ENCODE measurements around the gene LRRC66. TPM values are rescaled to one million over a fixed set of nuclear protein-coding genes. Genes with fewer than 3 reads are reported as not detected.

Gene LRRC66
- polyA plus RNA-seq, 6 donors from 2014 or later, result 0.24 TPM; not detected in 5

GRCh38 chr4:52005604-52006273 is 14.4 kb downstream of the LRRC66 start:
- peaks cover 0 to 2% (median 0%) of the 10 kb centered on the region in 7 donors for H3K9me3 Mint-ChIP-seq
- ATAC-seq (ENCODE audit: low read depth in 2 of 2) (no peak), DNase-seq (no peak)
- no peaks in the 10 kb centered on the region for H3K36me3 Mint-ChIP-seq
- no peaks in the 10 kb centered on the region for H3K4me1 Mint-ChIP-seq
- H3K27me3 Mint-ChIP-seq, result no peaks in the 10 kb centered on the region
- H3K27ac Mint-ChIP-seq, result no peak overlapping the region
- no peak overlapping the region for H3K4me3 Mint-ChIP-seq

GRCh38 chr4:52004414-52004813 is 15.7 kb downstream of the LRRC66 start:
- Mint-ChIP-seq H3K27ac (no peak overlapping the region), H3K36me3 (no peaks in the 10 kb centered on the region), H3K9me3 (peaks cover 0 to 2% (median 0%) of the 10 kb centered on the region in 7 donors)

GRCh38 chr4:52001616-52002015 is 18.5 kb downstream of the LRRC66 start:
- DNase-seq (no peak), ATAC-seq (ENCODE audit: low read depth in 2 of 2) (no peak)
- Mint-ChIP-seq H3K36me3 (no peaks in the 10 kb centered on the region), H3K27me3 (peaks cover 0 to 4% (median 3%) of the 10 kb centered on the region in 3 donors), H3K27ac (no peak overlapping the region), H3K4me3 (no peak overlapping the region), H3K4me1 (no peaks in the 10 kb centered on the region), H3K9me3 (no peaks in the 10 kb centered on the region)

More at GRCh38 chr4:52004414-52004813, 15.7 kb downstream of the LRRC66 start:
- ATAC-seq (ENCODE audit: low read depth in 2 of 2) (no peak), DNase-seq (no peak)
- no peaks in the 10 kb centered on the region for H3K27me3 Mint-ChIP-seq
- H3K4me3 Mint-ChIP-seq, result no peak overlapping the region
- no peaks in the 10 kb centered on the region for H3K4me1 Mint-ChIP-seq

- peaks cover 0 to 5% (median 3%) of the 10 kb centered on the region in 3 donors for H3K27me3 Mint-ChIP-seq
- H3K36me3 Mint-ChIP-seq, result no peaks in the 10 kb centered on the region
- no peaks in the 10 kb centered on the region for H3K4me1 Mint-ChIP-seq
- no peaks in the 10 kb centered on the region for H3K9me3 Mint-ChIP-seq
- H3K27ac Mint-ChIP-seq, result no peak overlapping the region
- no peak for DNase-seq
- no peak for ATAC-seq (ENCODE audit: low read depth in 2 of 2)
- H3K4me3 Mint-ChIP-seq, result no peak overlapping the region
Observed at GRCh38 chr4:51999250-51999649, 20.9 kb downstream of the LRRC66 start.

- no peaks in the 10 kb centered on the region for H3K36me3 Mint-ChIP-seq
- H3K9me3 Mint-ChIP-seq, result no peaks in the 10 kb centered on the region
- DNase-seq (no peak), ATAC-seq (ENCODE audit: low read depth in 2 of 2) (no peak)
- peaks cover 0 to 5% (median 3%) of the 10 kb centered on the region in 3 donors for H3K27me3 Mint-ChIP-seq
- H3K27ac Mint-ChIP-seq, result no peak overlapping the region
- H3K4me3 Mint-ChIP-seq, result no peak overlapping the region
- H3K4me1 Mint-ChIP-seq, result no peaks in the 10 kb centered on the region
Observed at GRCh38 chr4:51998837-51999236, 21.3 kb downstream of the LRRC66 start.

- Mint-ChIP-seq H3K36me3 (no peaks in the 10 kb centered on the region), H3K4me3 (no peak overlapping the region), H3K4me1 (no peaks in the 10 kb centered on the region), H3K27ac (no peak overlapping the region), H3K27me3 (peaks cover 0 to 5% (median 3%) of the 10 kb centered on the region in 3 donors), H3K9me3 (peaks cover 0 to 3% (median 0%) of the 10 kb centered on the region in 7 donors)
- no peak for DNase-seq
- ATAC-seq (ENCODE audit: low read depth in 2 of 2), result no peak
Observed at GRCh38 chr4:51997647-51998046, 22.5 kb downstream of the LRRC66 start.

GRCh38 chr4:51995647-51996220 is 24.4 kb downstream of the LRRC66 start:
- H3K27me3 Mint-ChIP-seq, result peaks cover 4 to 12% (median 11%) of the 10 kb centered on the region in 3 donors
- H3K4me3 Mint-ChIP-seq, result no peak overlapping the region
- no peak overlapping the region for H3K27ac Mint-ChIP-seq
- no peaks in the 10 kb centered on the region for H3K36me3 Mint-ChIP-seq
- H3K4me1 Mint-ChIP-seq, result no peaks in the 10 kb centered on the region
- DNase-seq (no peak), ATAC-seq (ENCODE audit: low read depth in 2 of 2) (no peak)
- H3K9me3 Mint-ChIP-seq, result peaks cover 0 to 10% (median 4%) of the 10 kb centered on the region in 7 donors

GRCh38 chr4:51965862-51966261 is 54.3 kb downstream of the LRRC66 start:
- Mint-ChIP-seq H3K4me1 (no peaks in the 10 kb centered on the region), H3K4me3 (no peak overlapping the region), H3K36me3 (no peaks in the 10 kb centered on the region), H3K27me3 (peaks cover 0 to 4% (median 0%) of the 10 kb centered on the region in 3 donors), H3K9me3 (peaks cover 4 to 23% (median 19%) of the 10 kb centered on the region in 7 donors), H3K27ac (no peak overlapping the region)
- ATAC-seq (ENCODE audit: low read depth in 2 of 2), result no peak
- no peak for DNase-seq

- no peak overlapping the region for H3K27ac Mint-ChIP-seq
- H3K4me3 Mint-ChIP-seq, result no peak overlapping the region
- no peak for DNase-seq
- no peaks in the 10 kb centered on the region for H3K4me1 Mint-ChIP-seq
- H3K27me3 Mint-ChIP-seq, result peaks cover 0 to 4% (median 0%) of the 10 kb centered on the region in 3 donors
- no peak for ATAC-seq (ENCODE audit: low read depth in 2 of 2)
- H3K36me3 Mint-ChIP-seq, result no peaks in the 10 kb centered on the region
- H3K9me3 Mint-ChIP-seq, result peaks cover 4 to 18% (median 13%) of the 10 kb centered on the region in 7 donors
Observed at GRCh38 chr4:51963841-51964517, 56.2 kb downstream of the LRRC66 start.

GRCh38 chr4:51960486-51960885 is 59.7 kb downstream of the LRRC66 start:
- H3K36me3 Mint-ChIP-seq, result peaks cover 0 to 4% of the 10 kb centered on the region in 2 donors
- no peak overlapping the region for H3K27ac Mint-ChIP-seq
- no peak overlapping the region for H3K4me3 Mint-ChIP-seq
- peaks cover 0 to 4% (median 0%) of the 10 kb centered on the region in 3 donors for H3K27me3 Mint-ChIP-seq
- H3K4me1 Mint-ChIP-seq, result no peaks in the 10 kb centered on the region
- DNase-seq (no peak), ATAC-seq (ENCODE audit: low read depth in 2 of 2) (no peak)
- H3K9me3 Mint-ChIP-seq, result peaks cover 0 to 7% (median 3%) of the 10 kb centered on the region in 7 donors

GRCh38 chr4:51958199-51958968 is 61.8 kb downstream of the LRRC66 start:
- H3K4me3 Mint-ChIP-seq, result no peak overlapping the region
- ATAC-seq (ENCODE audit: low read depth in 2 of 2) (no peak), DNase-seq (no peak)

More at GRCh38 chr4:51958199-51958968, 61.8 kb downstream of the LRRC66 start:
- peaks cover 0 to 4% of the 10 kb centered on the region in 2 donors for H3K36me3 Mint-ChIP-seq
- peak overlapping the region in 1 of 6 donors; percentile 57 for H3K27ac Mint-ChIP-seq
- no peaks in the 10 kb centered on the region for H3K4me1 Mint-ChIP-seq
- H3K9me3 Mint-ChIP-seq, result peaks cover under 1 to 7% (median 3%) of the 10 kb centered on the region in 7 donors
- H3K27me3 Mint-ChIP-seq, result peaks cover 0 to 4% (median 4%) of the 10 kb centered on the region in 3 donors

All from naive B cell (primary cell).